Endothelial cell of umbilical vein (primary cell): ENCODE results near the gene LRRC4B. TPM values are rescaled to one million over a fixed set of nuclear protein-coding genes. Genes with fewer than 3 reads are reported as not detected.

Experiments
- BruUV-seq: library from RNA; stranded (reverse); fragments of 400-500 nt; replicated peaks from 2 replicates; lab custom pipeline; 2021; lab: Mats Ljungman, UMichigan
- CTCF ChIA-PET: fragments of 300-600, 350-600 bp; sonication (Branson Sonifier 250); formaldehyde crosslinking; loops from one replicate; lab custom pipeline; 2021; ENCODE audit warnings: antibody characterized with exemption, inconsistent platforms; lab: Charles Lee
- POLR2A ChIA-PET: fragments of 300-600, 350-600 bp; sonication (Branson Sonifier 250); formaldehyde crosslinking; loops from one replicate; lab custom pipeline; 2021; ENCODE audit warnings: antibody characterized with exemption, inconsistent platforms; lab: Charles Lee
- DNase-seq: peaks from one replicate; pipeline ENCODE4 v3.0.0-alpha.2; 2011; ENCODE audit warnings: low read depth, low spot score
- FAIRE-seq: peaks from 2 replicates; lab custom pipeline; 2011; peaks lifted over from hg19 to GRCh38; lab: Jason Lieb, UNC
- H2AFZ ChIP-seq: 2 replicates; pipeline ENCODE4 v1.6.0; 2012; ENCODE audit warnings: low read depth, low read length, control low read depth, inconsistent platforms
- H3K27ac ChIP-seq: 2 replicates; pipeline ENCODE4 v1.5.1; 2011; ENCODE audit warnings: low read depth, mild to moderate bottlenecking, control low read depth, low read length, moderate library complexity; ENCODE audit not compliant: insufficient read depth
- H3K27me3 ChIP-seq, 2 experiments: 2 replicates each; pipeline versions ENCODE4 v1.6.0 to v1.6.1; 2011; ENCODE audit warnings: low read length in 2 of 2, mixed read lengths in 1 of 2; ENCODE audit not compliant: control insufficient read depth in 2 of 2, insufficient read depth in 2 of 2
- H3K36me3 ChIP-seq, 2 experiments: 2 replicates in 1 of 2; 3 replicates in 1 of 2; pipeline ENCODE4 v1.5.1; 2011; ENCODE audit warnings: low read length in 2 of 2, mild to moderate bottlenecking in 1 of 2, moderate library complexity in 1 of 2; ENCODE audit not compliant: control insufficient read depth in 2 of 2, insufficient read depth in 2 of 2; ENCODE audit errors: extremely low read depth in 1 of 2
- H3K4me1 ChIP-seq: 3 replicates; pipeline ENCODE4 v1.5.1; 2011; ENCODE audit warnings: mild to moderate bottlenecking, low read length; ENCODE audit not compliant: control insufficient read depth, insufficient read depth; ENCODE audit errors: extremely low read depth
- H3K4me2 ChIP-seq: 2 replicates; pipeline ENCODE4 v1.6.1; 2011; ENCODE audit warnings: low read length, control low read depth, mixed read lengths; ENCODE audit not compliant: insufficient read depth
- H3K4me3 ChIP-seq, 3 experiments: fragments of 200-600 bp in 1 of 3; sonication (generic), shearing (Covaris generic) in 1 of 3; replicated peaks in 1 of 3; 2 replicates each; pipeline ENCODE4 v1.5.1; 2011 to 2016; ENCODE audit warnings: control low read depth in 3 of 3, low read length in 3 of 3, mild to moderate bottlenecking in 2 of 3, inconsistent platforms in 1 of 3, low read depth in 1 of 3, moderate library complexity in 1 of 3; ENCODE audit not compliant: insufficient read depth in 1 of 3
- H3K79me2 ChIP-seq: 2 replicates; pipeline ENCODE4 v1.6.0; 2012; ENCODE audit warnings: low read length, inconsistent platforms; ENCODE audit not compliant: control insufficient read depth, insufficient read depth
- H3K9ac ChIP-seq: replicated peaks from 2 replicates; pipeline ENCODE3; 2011; ENCODE audit warnings: low read length, control low read depth; ENCODE audit not compliant: insufficient read depth; ENCODE audit errors: extremely low read depth
- H3K9me1 ChIP-seq: replicated peaks from 3 replicates; pipeline ENCODE4 v1.6.0; 2011; ENCODE audit warnings: mild to moderate bottlenecking, low read length; ENCODE audit not compliant: control insufficient read depth, insufficient read depth; ENCODE audit errors: extremely low read depth
- H3K9me3 ChIP-seq: replicated peaks from 2 replicates; pipeline ENCODE4 v1.5.1; 2012; ENCODE audit warnings: low read length, inconsistent platforms; ENCODE audit not compliant: control insufficient read depth, insufficient read depth
- H4K20me1 ChIP-seq: replicated peaks from 2 replicates; pipeline ENCODE3; 2011; ENCODE audit warnings: mild to moderate bottlenecking, low read length; ENCODE audit not compliant: control insufficient read depth, insufficient read depth; ENCODE audit errors: extremely low read depth
- EZH2 ChIP-seq: IDR thresholded peaks from 2 replicates; pipeline ENCODE4 v1.6.1; 2012; ENCODE audit warnings: borderline replicate concordance, low read depth, mild to moderate bottlenecking, moderate library complexity, low read length, inconsistent platforms; ENCODE audit not compliant: severe bottlenecking
- FOS ChIP-seq: IDR thresholded peaks from 2 replicates; pipeline ENCODE4 v1.6.1; 2011; ENCODE audit warnings: mild to moderate bottlenecking, low read length, moderate library complexity, borderline replicate concordance; ENCODE audit not compliant: insufficient read depth
- GATA2 ChIP-seq: IDR thresholded peaks from 2 replicates; pipeline ENCODE4 v1.7.0; 2011; ENCODE audit warnings: low read depth, mild to moderate bottlenecking, moderate library complexity, mixed read lengths, low read length; ENCODE audit not compliant: insufficient read length, insufficient read depth
- dilution Hi-C: fragments of 300-500 bp; cut with MboI; formaldehyde crosslinking; loops from one replicate; pipeline ENCODE4 v1.15.0; 2019; ENCODE audit warnings: low sequenced_read_pairs; ENCODE audit not compliant: extremely low pct_ligation_motif_present
- intact Hi-C: fragments of 100-400 bp; cut with micrococcal nuclease; formaldehyde crosslinking; loops from one replicate; pipeline ENCODE4 v1.10.0; 2022
- polyA plus RNA-seq, 4 experiments: library from polyadenylated mRNA; depleted of rRNA in 3 of 4; stranded (reverse) in 3 of 4; unstranded in 1 of 4; fragments of >200 nt; gene quantifications; 2 replicates each; pipeline versions ENCODE4 v1.2.1 to v1.2.3, GENCODE V29; 2011 to 2012; ENCODE audit warnings: missing spikeins in 1 of 4
- total RNA-seq: library from RNA; stranded (reverse); gene quantifications from 2 replicates; pipeline ENCODE4 v1.2.3, GENCODE V29; 2021
- TF ChIP-seq, protein P1 (sequence below): IDR thresholded peaks from 2 replicates; pipeline ENCODE4 v1.6.1; 2011; ENCODE audit not compliant: insufficient read depth, insufficient read length
- TF ChIP-seq, protein P2 (sequence below), 2 donors: IDR thresholded peaks; 1 replicate in 1 of 2; 2 replicates in 1 of 2; pipeline ENCODE4 v1.5.1; 2011; ENCODE audit warnings: low read length in 2 of 2, mild to moderate bottlenecking in 2 of 2, moderate library complexity in 2 of 2, control low read depth in 1 of 2, inconsistent platforms in 1 of 2, low read depth in 1 of 2; ENCODE audit not compliant: insufficient read depth in 1 of 2; ENCODE audit errors: extremely low read depth in 1 of 2

Gene LRRC4B
- total and polyA plus RNA-seq, 2 donors (not counting 3 experiments of a cell fraction or from before 2014, with no cell fraction given) = 0.08 TPM; not detected in 1

DNA sequence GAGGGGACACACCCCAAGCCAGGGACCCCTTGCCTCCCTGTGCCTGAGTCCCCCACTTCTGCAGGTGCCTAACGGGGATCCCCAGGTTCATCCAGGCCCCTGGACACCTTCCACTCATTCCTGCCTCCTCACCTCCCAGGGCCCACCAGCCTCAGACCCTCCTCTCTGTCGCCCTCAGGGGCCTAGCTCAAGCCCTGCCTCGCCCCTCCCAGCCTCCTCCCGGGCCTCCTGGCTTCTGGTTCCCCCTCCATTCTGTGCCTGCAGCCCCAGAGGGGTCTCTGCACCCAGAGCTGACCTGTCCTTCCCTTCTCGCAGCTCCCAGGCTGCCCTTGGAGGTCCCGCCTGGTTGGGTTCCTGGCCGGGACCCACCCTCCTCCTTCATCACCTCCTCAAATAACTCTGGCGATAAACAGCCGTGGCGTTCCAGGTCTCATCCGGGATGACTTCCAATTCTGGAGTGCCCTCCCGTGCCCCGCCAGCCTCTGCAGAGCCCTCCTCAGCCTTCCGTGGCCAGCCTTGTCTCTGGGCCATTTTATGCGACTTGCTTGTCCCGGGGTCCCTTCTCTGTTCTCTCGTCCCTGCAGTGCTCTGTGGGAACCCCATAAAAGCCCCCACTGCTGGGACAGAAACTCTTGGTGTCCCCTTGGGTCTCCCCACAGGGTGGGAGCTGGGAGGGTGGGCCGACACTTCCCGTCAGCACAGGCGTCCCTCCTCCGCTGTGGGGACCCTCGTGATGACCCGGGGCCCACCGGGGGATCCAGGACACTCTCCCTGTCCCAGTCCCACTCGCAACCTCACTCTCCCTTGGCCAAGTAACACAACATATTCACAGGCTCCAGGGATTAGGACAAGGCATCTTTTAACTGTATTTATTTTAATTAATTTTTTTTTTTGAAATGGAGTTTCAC, 66.4 kb downstream of the LRRC4B start:
- intact Hi-C loops (no loop called here), dilution Hi-C loops (no loop called here)
- POLR2A ChIA-PET = no interaction called here
- no peak for FAIRE-seq
- Histone ChIP-seq H3K9me3 (no peaks in the 10 kb centered on the region), H3K9me1 (no peaks in the 10 kb centered on the region), H2AFZ (no peak overlapping the region), H3K4me1 (no peaks in the 10 kb centered on the region), H3K36me3 (no peaks in the 10 kb centered on the region), H3K79me2 (no peaks in the 10 kb centered on the region), H3K4me3 (no peak overlapping the region), H3K27ac (no peak overlapping the region), H4K20me1 (no peaks in the 10 kb centered on the region), H3K27me3 (no peaks in the 10 kb centered on the region), H3K9ac (no peak overlapping the region), H3K4me2 (no peak overlapping the region)
- TF ChIP-seq EZH2 = no peak
- TF ChIP-seq, protein P1, sequence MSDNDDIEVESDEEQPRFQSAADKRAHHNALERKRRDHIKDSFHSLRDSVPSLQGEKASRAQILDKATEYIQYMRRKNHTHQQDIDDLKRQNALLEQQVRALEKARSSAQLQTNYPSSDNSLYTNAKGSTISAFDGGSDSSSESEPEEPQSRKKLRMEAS = no peak
- TF ChIP-seq FOS = no peak
- TF ChIP-seq, protein P2, sequence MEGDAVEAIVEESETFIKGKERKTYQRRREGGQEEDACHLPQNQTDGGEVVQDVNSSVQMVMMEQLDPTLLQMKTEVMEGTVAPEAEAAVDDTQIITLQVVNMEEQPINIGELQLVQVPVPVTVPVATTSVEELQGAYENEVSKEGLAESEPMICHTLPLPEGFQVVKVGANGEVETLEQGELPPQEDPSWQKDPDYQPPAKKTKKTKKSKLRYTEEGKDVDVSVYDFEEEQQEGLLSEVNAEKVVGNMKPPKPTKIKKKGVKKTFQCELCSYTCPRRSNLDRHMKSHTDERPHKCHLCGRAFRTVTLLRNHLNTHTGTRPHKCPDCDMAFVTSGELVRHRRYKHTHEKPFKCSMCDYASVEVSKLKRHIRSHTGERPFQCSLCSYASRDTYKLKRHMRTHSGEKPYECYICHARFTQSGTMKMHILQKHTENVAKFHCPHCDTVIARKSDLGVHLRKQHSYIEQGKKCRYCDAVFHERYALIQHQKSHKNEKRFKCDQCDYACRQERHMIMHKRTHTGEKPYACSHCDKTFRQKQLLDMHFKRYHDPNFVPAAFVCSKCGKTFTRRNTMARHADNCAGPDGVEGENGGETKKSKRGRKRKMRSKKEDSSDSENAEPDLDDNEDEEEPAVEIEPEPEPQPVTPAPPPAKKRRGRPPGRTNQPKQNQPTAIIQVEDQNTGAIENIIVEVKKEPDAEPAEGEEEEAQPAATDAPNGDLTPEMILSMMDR (IDR thresholded peaks at IDR 0.05; ENCODE audit: extremely low read depth in 1 of 2, insufficient read depth in 1 of 2, low read depth in 1 of 2, low read length in 2 of 2) = no peak
- TF ChIP-seq GATA2 = no peak
- no TSS peak for BruUV-seq
- CTCF ChIA-PET = no interaction called here
- no peak for DNase-seq
